Effector memory CD4-positive, alpha-beta T cell (primary cell): Measurements from ENCODE around the gene CERS5.

Experiments
- DNase-seq, 3 donors: peaks; one replicate each; pipeline ENCODE4 v3.0.0-alpha.2; 2020
- H3K27ac ChIP-seq: 2 replicates; pipeline ENCODE4 v1.7.0; 2013; ENCODE audit warnings: mild to moderate bottlenecking, low read length, moderate library complexity; ENCODE audit not compliant: insufficient read depth, poor library complexity, severe bottlenecking
- H3K27me3 ChIP-seq: replicated peaks from 2 replicates; pipeline ENCODE4 v1.7.0; 2013; ENCODE audit warnings: mild to moderate bottlenecking, low read length; ENCODE audit not compliant: insufficient read depth, control insufficient read depth, poor library complexity, severe bottlenecking
- H3K36me3 ChIP-seq: 2 replicates; pipeline ENCODE4 v1.7.0; 2013; ENCODE audit warnings: mild to moderate bottlenecking, low read length, moderate library complexity; ENCODE audit not compliant: control insufficient read depth, insufficient read depth
- H3K4me1 ChIP-seq: 2 replicates; pipeline ENCODE4 v1.7.0; 2013; ENCODE audit warnings: low read length, mild to moderate bottlenecking; ENCODE audit not compliant: control insufficient read depth, insufficient read depth, poor library complexity, severe bottlenecking
- H3K4me3 ChIP-seq: 2 replicates; pipeline ENCODE4 v1.7.0; 2013; ENCODE audit warnings: low read length, low read depth, mild to moderate bottlenecking; ENCODE audit not compliant: insufficient read depth, poor library complexity, severe bottlenecking
- H3K9me3 ChIP-seq: 2 replicates; pipeline ENCODE4 v1.7.0; 2013; ENCODE audit warnings: mild to moderate bottlenecking, low read length, moderate library complexity; ENCODE audit not compliant: control insufficient read depth

The CERS5 gene

GRCh38 chr12:50107416-50108268, 59.5 kb downstream of the CERS5 start:
- Histone ChIP-seq H3K4me3 (no peak overlapping the region), H3K36me3 (no peaks in the 10 kb centered on the region), H3K27ac (no peak overlapping the region), H3K4me1 (no peaks in the 10 kb centered on the region), H3K9me3 (no peaks in the 10 kb centered on the region), H3K27me3 (no peaks in the 10 kb centered on the region)
- no peak for DNase-seq

GRCh38 chr12:50106907-50107306, 60.3 kb downstream of the CERS5 start:
- Histone ChIP-seq H3K9me3 (no peaks in the 10 kb centered on the region), H3K27me3 (no peaks in the 10 kb centered on the region), H3K4me3 (no peak overlapping the region), H3K36me3 (no peaks in the 10 kb centered on the region), H3K27ac (no peak overlapping the region), H3K4me1 (no peaks in the 10 kb centered on the region)
- no peak for DNase-seq

GRCh38 chr12:50105913-50106450, 61.2 kb downstream of the CERS5 start:
- no peak overlapping the region for H3K4me3 ChIP-seq
- no peak for DNase-seq
- no peaks in the 10 kb centered on the region for H3K27me3 ChIP-seq
- no peaks in the 10 kb centered on the region for H3K36me3 ChIP-seq
- H3K9me3 ChIP-seq = no peaks in the 10 kb centered on the region
- no peaks in the 10 kb centered on the region for H3K4me1 ChIP-seq
- H3K27ac ChIP-seq = no peak overlapping the region

- no peak overlapping the region for H3K27ac ChIP-seq
- no peaks in the 10 kb centered on the region for H3K9me3 ChIP-seq
- no peaks in the 10 kb centered on the region for H3K4me1 ChIP-seq
- H3K36me3 ChIP-seq = peaks cover 4% of the 10 kb centered on the region
- no peak for DNase-seq
- H3K27me3 ChIP-seq = no peaks in the 10 kb centered on the region
- no peak overlapping the region for H3K4me3 ChIP-seq
Measured at GRCh38 chr12:50104417-50105366, 62.5 kb downstream of the CERS5 start.

GRCh38 chr12:50103767-50104321, 63.3 kb downstream of the CERS5 start, which contains the start of gene GPD1:
Gene GPD1, plus strand, starts transcription at chr12:50104008. Its CDS starts 43 bp downstream, at chr12:50104051.
- Histone ChIP-seq H3K27me3 (no peaks in the 10 kb centered on the region), H3K4me1 (no peaks in the 10 kb centered on the region), H3K4me3 (no peak within 1 kb of the TSS), H3K9me3 (no peaks in the 10 kb centered on the region), H3K27ac (no peak within 1 kb of the TSS), H3K36me3 (peaks cover 13% of the 10 kb centered on the region)
- DNase-seq = no peak

- Histone ChIP-seq H3K27me3 (no peaks in the 10 kb centered on the region), H3K4me1 (no peaks in the 10 kb centered on the region), H3K27ac (no peak overlapping the region), H3K4me3 (no peak overlapping the region), H3K36me3 (peaks cover 17% of the 10 kb centered on the region), H3K9me3 (no peaks in the 10 kb centered on the region)
- no peak for DNase-seq
Measured at GRCh38 chr12:50103351-50103750, 63.8 kb downstream of the CERS5 start.

GRCh38 chr12:50102646-50103309, 64.4 kb downstream of the CERS5 start:
- Histone ChIP-seq H3K36me3 (peaks cover 23% of the 10 kb centered on the region), H3K27me3 (no peaks in the 10 kb centered on the region), H3K9me3 (no peaks in the 10 kb centered on the region), H3K4me1 (no peaks in the 10 kb centered on the region), H3K27ac (no peak overlapping the region), H3K4me3 (no peak overlapping the region)
- DNase-seq = no peak

GRCh38 chr12:50102131-50102531, 65.0 kb downstream of the CERS5 start:
- no peak for DNase-seq
- Histone ChIP-seq H3K4me3 (no peak overlapping the region), H3K27me3 (no peaks in the 10 kb centered on the region), H3K9me3 (no peaks in the 10 kb centered on the region), H3K36me3 (peaks cover 25% of the 10 kb centered on the region), H3K27ac (no peak overlapping the region), H3K4me1 (no peaks in the 10 kb centered on the region)

GRCh38 chr12:50101663-50102062, 65.5 kb downstream of the CERS5 start:
- H3K4me3 ChIP-seq = no peak overlapping the region
- no peaks in the 10 kb centered on the region for H3K9me3 ChIP-seq
- H3K36me3 ChIP-seq = peaks cover 30% of the 10 kb centered on the region
- H3K27me3 ChIP-seq = no peaks in the 10 kb centered on the region
- no peaks in the 10 kb centered on the region for H3K4me1 ChIP-seq
- no peak overlapping the region for H3K27ac ChIP-seq
- no peak for DNase-seq
